ENCODE data around the gene VRK2. TPM values are rescaled to one million over a fixed set of nuclear protein-coding genes. Genes with fewer than 3 reads are reported as not detected.
"Not testable (repeated sequence)": the region's sequence is repeated elsewhere in the genome, so short reads cannot be mapped to it uniquely, and the experiment has no call there.

VRK2 gene
- total RNA-seq, 1 experiment from 2014 or later = 39.6 TPM

DNA sequence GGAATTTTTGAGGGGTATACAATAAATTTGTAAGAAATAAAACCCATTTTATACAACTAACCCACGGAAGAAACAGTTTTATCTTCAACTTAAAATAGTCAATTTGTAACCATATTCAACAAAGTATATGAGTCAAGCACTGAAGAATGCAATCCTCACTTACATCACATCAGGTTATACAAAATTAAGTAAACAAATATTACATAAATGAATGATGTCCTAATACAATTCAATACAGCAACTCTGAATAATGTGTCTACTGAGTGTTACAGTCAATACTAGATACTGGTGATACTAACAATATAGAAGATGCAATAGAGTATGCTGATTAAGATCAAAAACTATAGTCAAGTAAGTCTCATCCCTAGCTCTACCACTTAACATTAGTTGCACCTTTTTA is 135.9 kb downstream of the VRK2 start:
- H3K27me3 ChIP-seq (ENCODE audit: control insufficient read depth, insufficient read depth, low read length) = no peaks in the 10 kb centered on the region
- H3K9me3 ChIP-seq (ENCODE audit: control insufficient read depth, insufficient read depth, low read depth, low read length) = no peaks in the 10 kb centered on the region
- no peak overlapping the region for H3K27ac ChIP-seq (ENCODE audit: low read length)
- ChIA-PET CTCF (no interaction called here), POLR2A (no interaction called here)
- H3K4me3 ChIP-seq (ENCODE audit: low read depth in 2 of 2, low read length in 2 of 2) = no peak overlapping the region
- no TSS peak for BruUV-seq (replicated peaks)
- intact Hi-C loops (cut with micrococcal nuclease; ENCODE audit: unreplicated experiment) = no loop called here
- H3K36me3 ChIP-seq (ENCODE audit: control insufficient read depth, insufficient read depth, low read length) = no peaks in the 10 kb centered on the region; the same call in 1 of the 2 replicates
- in situ Hi-C loops (cut with HindIII; ENCODE audit: low pct_unique_long_range_greater_than_20kb, low sequenced_read_pairs) = no loop called here
- ATAC-seq = no peak
- TF ChIP-seq TCF7L2 (IDR thresholded peaks at IDR 0.05; ENCODE audit: low read depth, low read length) = no peak
- TF ChIP-seq SIN3A (IDR thresholded peaks at IDR 0.05; ENCODE audit: borderline replicate concordance, insufficient read depth, low read depth, low read length) = no peak
- TF ChIP-seq, protein P1, sequence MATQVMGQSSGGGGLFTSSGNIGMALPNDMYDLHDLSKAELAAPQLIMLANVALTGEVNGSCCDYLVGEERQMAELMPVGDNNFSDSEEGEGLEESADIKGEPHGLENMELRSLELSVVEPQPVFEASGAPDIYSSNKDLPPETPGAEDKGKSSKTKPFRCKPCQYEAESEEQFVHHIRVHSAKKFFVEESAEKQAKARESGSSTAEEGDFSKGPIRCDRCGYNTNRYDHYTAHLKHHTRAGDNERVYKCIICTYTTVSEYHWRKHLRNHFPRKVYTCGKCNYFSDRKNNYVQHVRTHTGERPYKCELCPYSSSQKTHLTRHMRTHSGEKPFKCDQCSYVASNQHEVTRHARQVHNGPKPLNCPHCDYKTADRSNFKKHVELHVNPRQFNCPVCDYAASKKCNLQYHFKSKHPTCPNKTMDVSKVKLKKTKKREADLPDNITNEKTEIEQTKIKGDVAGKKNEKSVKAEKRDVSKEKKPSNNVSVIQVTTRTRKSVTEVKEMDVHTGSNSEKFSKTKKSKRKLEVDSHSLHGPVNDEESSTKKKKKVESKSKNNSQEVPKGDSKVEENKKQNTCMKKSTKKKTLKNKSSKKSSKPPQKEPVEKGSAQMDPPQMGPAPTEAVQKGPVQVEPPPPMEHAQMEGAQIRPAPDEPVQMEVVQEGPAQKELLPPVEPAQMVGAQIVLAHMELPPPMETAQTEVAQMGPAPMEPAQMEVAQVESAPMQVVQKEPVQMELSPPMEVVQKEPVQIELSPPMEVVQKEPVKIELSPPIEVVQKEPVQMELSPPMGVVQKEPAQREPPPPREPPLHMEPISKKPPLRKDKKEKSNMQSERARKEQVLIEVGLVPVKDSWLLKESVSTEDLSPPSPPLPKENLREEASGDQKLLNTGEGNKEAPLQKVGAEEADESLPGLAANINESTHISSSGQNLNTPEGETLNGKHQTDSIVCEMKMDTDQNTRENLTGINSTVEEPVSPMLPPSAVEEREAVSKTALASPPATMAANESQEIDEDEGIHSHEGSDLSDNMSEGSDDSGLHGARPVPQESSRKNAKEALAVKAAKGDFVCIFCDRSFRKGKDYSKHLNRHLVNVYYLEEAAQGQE (IDR thresholded peaks at IDR 0.05; ENCODE audit: insufficient read depth in 1 of 2, low read depth in 2 of 2, low read length in 1 of 2) = no peak
- no peak for TF ChIP-seq POLR2AphosphoS5 (IDR thresholded peaks at IDR 0.05; ENCODE audit: low read depth, low read length)
- TF ChIP-seq, protein P2, sequence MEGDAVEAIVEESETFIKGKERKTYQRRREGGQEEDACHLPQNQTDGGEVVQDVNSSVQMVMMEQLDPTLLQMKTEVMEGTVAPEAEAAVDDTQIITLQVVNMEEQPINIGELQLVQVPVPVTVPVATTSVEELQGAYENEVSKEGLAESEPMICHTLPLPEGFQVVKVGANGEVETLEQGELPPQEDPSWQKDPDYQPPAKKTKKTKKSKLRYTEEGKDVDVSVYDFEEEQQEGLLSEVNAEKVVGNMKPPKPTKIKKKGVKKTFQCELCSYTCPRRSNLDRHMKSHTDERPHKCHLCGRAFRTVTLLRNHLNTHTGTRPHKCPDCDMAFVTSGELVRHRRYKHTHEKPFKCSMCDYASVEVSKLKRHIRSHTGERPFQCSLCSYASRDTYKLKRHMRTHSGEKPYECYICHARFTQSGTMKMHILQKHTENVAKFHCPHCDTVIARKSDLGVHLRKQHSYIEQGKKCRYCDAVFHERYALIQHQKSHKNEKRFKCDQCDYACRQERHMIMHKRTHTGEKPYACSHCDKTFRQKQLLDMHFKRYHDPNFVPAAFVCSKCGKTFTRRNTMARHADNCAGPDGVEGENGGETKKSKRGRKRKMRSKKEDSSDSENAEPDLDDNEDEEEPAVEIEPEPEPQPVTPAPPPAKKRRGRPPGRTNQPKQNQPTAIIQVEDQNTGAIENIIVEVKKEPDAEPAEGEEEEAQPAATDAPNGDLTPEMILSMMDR (IDR thresholded peaks at IDR 0.05) = no peak
- H3K4me1 ChIP-seq (ENCODE audit: control insufficient read depth, insufficient read depth, low read length) = no peaks in the 10 kb centered on the region
- no peak for DNase-seq (ENCODE audit: low read depth, low spot score)

DNA sequence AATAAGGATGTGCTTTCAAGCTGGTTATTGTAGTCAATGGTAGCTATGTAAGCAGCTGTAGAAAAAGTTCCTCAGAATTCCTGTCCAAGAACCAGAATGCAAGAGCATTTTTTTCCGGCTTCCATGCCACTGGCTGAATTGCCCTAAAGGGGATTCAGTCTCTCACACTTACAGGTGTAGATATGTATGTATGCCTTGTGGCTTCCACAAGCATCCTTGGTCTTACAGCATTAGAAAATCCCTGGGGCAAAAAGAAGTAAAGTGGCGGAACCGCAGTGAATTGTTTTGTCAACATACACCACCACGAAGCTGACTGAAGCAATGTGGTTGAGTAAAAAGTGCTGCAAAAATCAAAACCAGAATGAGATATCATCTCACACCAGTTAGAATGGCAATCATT is 139.9 kb downstream of the VRK2 start:
- Histone ChIP-seq H3K4me3 (ENCODE audit: low read depth in 2 of 2, low read length in 2 of 2) (no peak overlapping the region), H3K27me3 (ENCODE audit: control insufficient read depth, insufficient read depth, low read length) (no peaks in the 10 kb centered on the region), H3K36me3 (ENCODE audit: control insufficient read depth, insufficient read depth, low read length) (no peaks in the 10 kb centered on the region; the same call in 1 of the 2 replicates), H3K27ac (ENCODE audit: low read length) (no peak overlapping the region), H3K9me3 (ENCODE audit: control insufficient read depth, insufficient read depth, low read depth, low read length) (no peaks in the 10 kb centered on the region), H3K4me1 (ENCODE audit: control insufficient read depth, insufficient read depth, low read length) (no peaks in the 10 kb centered on the region)
- TF ChIP-seq, protein P1 (IDR thresholded peaks at IDR 0.05; ENCODE audit: insufficient read depth in 1 of 2, low read depth in 2 of 2, low read length in 1 of 2) = no peak
- TF ChIP-seq TCF7L2 (IDR thresholded peaks at IDR 0.05; ENCODE audit: low read depth, low read length) (no peak), SIN3A (IDR thresholded peaks at IDR 0.05; ENCODE audit: borderline replicate concordance, insufficient read depth, low read depth, low read length) (no peak), POLR2AphosphoS5 (IDR thresholded peaks at IDR 0.05; ENCODE audit: low read depth, low read length) (no peak)
- TF ChIP-seq, protein P2 (IDR thresholded peaks at IDR 0.05) = no peak
- no peak for ATAC-seq
- BruUV-seq (replicated peaks) = no TSS peak
- DNase-seq (ENCODE audit: low read depth, low spot score) = no peak
- POLR2A ChIA-PET = no interaction called here
- intact Hi-C loops (cut with micrococcal nuclease; ENCODE audit: unreplicated experiment) (no loop called here), in situ Hi-C loops (cut with HindIII; ENCODE audit: low pct_unique_long_range_greater_than_20kb, low sequenced_read_pairs) (no loop called here)
- CTCF ChIA-PET = no interaction called here

DNA sequence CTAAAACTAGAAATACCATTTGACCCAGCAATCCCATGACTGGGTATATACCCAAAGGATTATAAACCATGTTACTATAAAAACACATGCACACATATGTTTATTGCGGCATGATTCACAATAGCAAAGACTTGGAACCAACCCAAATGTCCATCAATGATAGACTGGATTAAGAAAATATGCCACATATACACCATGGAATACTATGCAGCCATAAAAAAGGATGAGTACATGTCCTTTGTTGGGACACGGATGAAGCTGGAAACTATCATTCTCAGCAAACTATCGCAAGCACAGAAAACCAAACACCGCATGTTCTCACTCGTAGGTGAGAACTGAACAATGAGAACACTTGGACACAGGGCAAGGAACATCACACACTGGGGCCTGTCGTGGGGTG is 140.4 kb downstream of the VRK2 start:
- DNase-seq (ENCODE audit: low read depth, low spot score); ATAC-seq; H3K36me3 ChIP-seq (ENCODE audit: control insufficient read depth, insufficient read depth, low read length); H3K27me3 ChIP-seq (ENCODE audit: control insufficient read depth, insufficient read depth, low read length); CTCF ChIA-PET; H3K4me3 ChIP-seq (ENCODE audit: low read depth in 2 of 2, low read length in 2 of 2); BruUV-seq (replicated peaks); in situ Hi-C loops (cut with HindIII; ENCODE audit: low pct_unique_long_range_greater_than_20kb, low sequenced_read_pairs); H3K27ac ChIP-seq (ENCODE audit: low read length); H3K4me1 ChIP-seq (ENCODE audit: control insufficient read depth, insufficient read depth, low read length); H3K9me3 ChIP-seq (ENCODE audit: control insufficient read depth, insufficient read depth, low read depth, low read length); intact Hi-C loops (cut with micrococcal nuclease; ENCODE audit: unreplicated experiment); POLR2A ChIA-PET: not testable (repeated sequence)
